ENCODE measurements around the gene ACSM2B.
A peak's percentile ranks its signal among the peaks of the same experiment; 100 is the strongest.
"Not testable (repeated sequence)": the region's sequence is repeated elsewhere in the genome, so short reads cannot be mapped to it uniquely, and the experiment has no call there.

Gene ACSM2B
- 0 reads per million in 9 experiments for total RNA-seq

GRCh38 chr16:20576145-20576544 is at the start of gene ACSM2B:
Gene ACSM2B (minus strand): TSS chr16:20576367. CDS start chr16:20564845, 11,522 bp downstream.
- H3K4me3 Mint-ChIP-seq; H3K27ac Mint-ChIP-seq; H3K27me3 Mint-ChIP-seq; H3K9me3 Mint-ChIP-seq; DNase-seq; H3K36me3 Mint-ChIP-seq (ENCODE audit: insufficient read depth); ATAC-seq (replicated peaks); H3K4me1 Mint-ChIP-seq (ENCODE audit: low read depth in 2 of 2): not testable (repeated sequence)

- no peaks in the 10 kb centered on the region for H3K9me3 Mint-ChIP-seq
- H3K4me1 Mint-ChIP-seq (ENCODE audit: low read depth in 2 of 2), result peaks cover 0 to 4% of the 10 kb centered on the region in 2 donors
- ATAC-seq (replicated peaks), result no peak
- no peak overlapping the region for H3K27ac Mint-ChIP-seq
- no peak for DNase-seq
- peaks cover 0 to 7% of the 10 kb centered on the region in 2 donors for H3K27me3 Mint-ChIP-seq
- H3K4me3 Mint-ChIP-seq, result no peak overlapping the region
- no peaks in the 10 kb centered on the region for H3K36me3 Mint-ChIP-seq (ENCODE audit: insufficient read depth)
Measured at GRCh38 chr16:20624882-20625807, 49.0 kb upstream of the ACSM2B start.

- H3K9me3 Mint-ChIP-seq, result no peaks in the 10 kb centered on the region
- peaks cover 0 to 7% of the 10 kb centered on the region in 2 donors for H3K27me3 Mint-ChIP-seq
- no peak for ATAC-seq (replicated peaks)
- H3K4me3 Mint-ChIP-seq, result no peak overlapping the region
- DNase-seq, result no peak
- H3K36me3 Mint-ChIP-seq (ENCODE audit: insufficient read depth), result no peaks in the 10 kb centered on the region
- H3K4me1 Mint-ChIP-seq (ENCODE audit: low read depth in 2 of 2), result peaks cover 0 to 4% of the 10 kb centered on the region in 2 donors
- no peak overlapping the region for H3K27ac Mint-ChIP-seq
Measured at GRCh38 chr16:20624205-20624604, 48.0 kb upstream of the ACSM2B start.

- H3K4me1 Mint-ChIP-seq (ENCODE audit: low read depth in 2 of 2), result no peaks in the 10 kb centered on the region
- H3K36me3 Mint-ChIP-seq (ENCODE audit: insufficient read depth), result no peaks in the 10 kb centered on the region
- H3K27me3 Mint-ChIP-seq, result peaks cover 4 to 7% of the 10 kb centered on the region in 2 donors
- no peak overlapping the region for H3K4me3 Mint-ChIP-seq
- no peak overlapping the region for H3K27ac Mint-ChIP-seq
- no peaks in the 10 kb centered on the region for H3K9me3 Mint-ChIP-seq
- ATAC-seq (replicated peaks), result no peak
- no peak for DNase-seq
Measured at GRCh38 chr16:20622498-20622870, 46.3 kb upstream of the ACSM2B start.

GRCh38 chr16:20621406-20621805 is 45.2 kb upstream of the ACSM2B start:
- no peaks in the 10 kb centered on the region for H3K9me3 Mint-ChIP-seq
- no peaks in the 10 kb centered on the region for H3K4me1 Mint-ChIP-seq (ENCODE audit: low read depth in 2 of 2)
- H3K27ac Mint-ChIP-seq, result no peak overlapping the region
- peaks cover 0 to 6% of the 10 kb centered on the region in 2 donors for H3K27me3 Mint-ChIP-seq
- ATAC-seq (replicated peaks) (no peak), DNase-seq (no peak)
- no peak overlapping the region for H3K4me3 Mint-ChIP-seq
- H3K36me3 Mint-ChIP-seq (ENCODE audit: insufficient read depth), result no peaks in the 10 kb centered on the region

- peaks cover 0 to 6% of the 10 kb centered on the region in 2 donors for H3K27me3 Mint-ChIP-seq
- no peak overlapping the region for H3K27ac Mint-ChIP-seq
- no peaks in the 10 kb centered on the region for H3K36me3 Mint-ChIP-seq (ENCODE audit: insufficient read depth)
- ATAC-seq (replicated peaks) (no peak), DNase-seq (no peak)
- H3K4me3 Mint-ChIP-seq, result no peak overlapping the region
- H3K9me3 Mint-ChIP-seq, result no peaks in the 10 kb centered on the region
- no peaks in the 10 kb centered on the region for H3K4me1 Mint-ChIP-seq (ENCODE audit: low read depth in 2 of 2)
Measured at GRCh38 chr16:20620770-20621169, 44.6 kb upstream of the ACSM2B start.

- H3K4me3 Mint-ChIP-seq, result no peak overlapping the region
- no peaks in the 10 kb centered on the region for H3K9me3 Mint-ChIP-seq
- no peak overlapping the region for H3K27ac Mint-ChIP-seq
- DNase-seq (no peak), ATAC-seq (replicated peaks) (no peak)
- H3K36me3 Mint-ChIP-seq (ENCODE audit: insufficient read depth), result no peaks in the 10 kb centered on the region
- H3K27me3 Mint-ChIP-seq, result peaks cover 0 to 6% of the 10 kb centered on the region in 2 donors
- H3K4me1 Mint-ChIP-seq (ENCODE audit: low read depth in 2 of 2), result no peaks in the 10 kb centered on the region
Measured at GRCh38 chr16:20620003-20620402, 43.8 kb upstream of the ACSM2B start.

GRCh38 chr16:20617271-20617670 is 41.1 kb upstream of the ACSM2B start:
- no peak overlapping the region for H3K27ac Mint-ChIP-seq
- H3K4me1 Mint-ChIP-seq (ENCODE audit: low read depth in 2 of 2), result no peaks in the 10 kb centered on the region
- peaks cover 23% of the 10 kb centered on the region in 2 donors for H3K27me3 Mint-ChIP-seq
- no peaks in the 10 kb centered on the region for H3K36me3 Mint-ChIP-seq (ENCODE audit: insufficient read depth)
- H3K9me3 Mint-ChIP-seq, result no peaks in the 10 kb centered on the region
- DNase-seq (no peak), ATAC-seq (replicated peaks) (no peak)
- H3K4me3 Mint-ChIP-seq, result no peak overlapping the region

GRCh38 chr16:20614186-20615141 is 38.3 kb upstream of the ACSM2B start:
- Mint-ChIP-seq H3K27ac (no peak overlapping the region), H3K36me3 (ENCODE audit: insufficient read depth) (no peaks in the 10 kb centered on the region), H3K27me3 (peaks cover 49 to 51% of the 10 kb centered on the region in 2 donors), H3K4me1 (ENCODE audit: low read depth in 2 of 2) (peaks cover 0 to 3% of the 10 kb centered on the region in 2 donors), H3K9me3 (no peaks in the 10 kb centered on the region), H3K4me3 (no peak overlapping the region)
- ATAC-seq (replicated peaks) (no peak), DNase-seq (no peak)

GRCh38 chr16:20613481-20614185 is 37.5 kb upstream of the ACSM2B start:
- Mint-ChIP-seq H3K9me3 (no peaks in the 10 kb centered on the region), H3K27ac (no peak overlapping the region), H3K27me3 (peaks cover 49 to 51% of the 10 kb centered on the region in 2 donors), H3K36me3 (ENCODE audit: insufficient read depth) (no peaks in the 10 kb centered on the region), H3K4me3 (no peak overlapping the region), H3K4me1 (ENCODE audit: low read depth in 2 of 2) (peaks cover 0 to 3% of the 10 kb centered on the region in 2 donors)
- no peak for DNase-seq
- ATAC-seq (replicated peaks), result no peak

- H3K4me3 Mint-ChIP-seq, result no peak overlapping the region
- peak overlapping the region in 1 of 2 donors; percentile 63 for H3K27ac Mint-ChIP-seq
- DNase-seq, result no peak
- peaks cover 51 to 54% of the 10 kb centered on the region in 2 donors for H3K27me3 Mint-ChIP-seq
- peaks cover 0 to 3% of the 10 kb centered on the region in 2 donors for H3K4me1 Mint-ChIP-seq (ENCODE audit: low read depth in 2 of 2)
- H3K36me3 Mint-ChIP-seq (ENCODE audit: insufficient read depth), result no peaks in the 10 kb centered on the region
- H3K9me3 Mint-ChIP-seq, result no peaks in the 10 kb centered on the region
- no peak for ATAC-seq (replicated peaks)
Measured at GRCh38 chr16:20612551-20613480, 36.6 kb upstream of the ACSM2B start.

- Mint-ChIP-seq H3K27ac (peak overlapping the region in 1 of 2 donors; percentile 63), H3K36me3 (ENCODE audit: insufficient read depth) (no peaks in the 10 kb centered on the region), H3K4me1 (ENCODE audit: low read depth in 2 of 2) (peaks cover 0 to 3% of the 10 kb centered on the region in 2 donors), H3K9me3 (no peaks in the 10 kb centered on the region), H3K4me3 (no peak overlapping the region), H3K27me3 (peaks cover 56 to 59% of the 10 kb centered on the region in 2 donors)
- no peak for ATAC-seq (replicated peaks)
- DNase-seq, result no peak
Measured at GRCh38 chr16:20611975-20612481, 35.9 kb upstream of the ACSM2B start.
